H9 (cell line): ENCODE data around the gene SOX13. TPM values are rescaled to one million over a fixed set of nuclear protein-coding genes. Genes with fewer than 3 reads are reported as not detected.

Experiments used
- DNase-seq: peaks from one replicate; pipeline ENCODE4 v3.0.0-alpha.2; 2017
- H2AFZ ChIP-seq: one replicate; pipeline ENCODE4 v1.6.1; 2013; ENCODE audit warnings: mild to moderate bottlenecking, low read length, control low read depth, moderate library complexity
- H2AK5ac ChIP-seq: 2 replicates; pipeline ENCODE4 v1.6.1; 2013; ENCODE audit warnings: low read length, control low read depth, mixed read lengths; ENCODE audit not compliant: insufficient read length
- H2BK120ac ChIP-seq: one replicate; pipeline ENCODE4 v1.6.1; 2013; ENCODE audit warnings: low read depth, mild to moderate bottlenecking, low read length, control low read depth, inconsistent platforms; ENCODE audit not compliant: poor library complexity, severe bottlenecking
- H2BK12ac ChIP-seq: 2 replicates; pipeline ENCODE4 v1.6.1; 2013; ENCODE audit warnings: low read length, control low read depth, mixed read lengths, low read depth; ENCODE audit not compliant: insufficient read length
- H2BK15ac ChIP-seq: 2 replicates; pipeline ENCODE4 v1.6.1; 2013; ENCODE audit warnings: low read depth, low read length, control low read depth
- H2BK20ac ChIP-seq: one replicate; pipeline ENCODE4 v1.6.1; 2013; ENCODE audit warnings: low read depth, mild to moderate bottlenecking, low read length, control low read depth, inconsistent platforms; ENCODE audit not compliant: poor library complexity, severe bottlenecking
- H2BK5ac ChIP-seq: 2 replicates; pipeline ENCODE4 v1.6.1; 2013; ENCODE audit warnings: low read length, control low read depth, mixed read lengths; ENCODE audit not compliant: insufficient read length
- H3K14ac ChIP-seq: 2 replicates; pipeline ENCODE4 v1.6.1; 2013; ENCODE audit warnings: low read length, control low read depth; ENCODE audit not compliant: insufficient read depth
- H3K18ac ChIP-seq: 2 replicates; pipeline ENCODE4 v1.6.1; 2013; ENCODE audit warnings: low read depth, mild to moderate bottlenecking, mixed read lengths, low read length, control low read depth; ENCODE audit not compliant: insufficient read length
- H3K23ac ChIP-seq: 2 replicates; pipeline ENCODE4 v1.6.1; 2013; ENCODE audit warnings: low read length, control low read depth, mixed read lengths, low read depth; ENCODE audit not compliant: insufficient read length
- H3K23me2 ChIP-seq: 2 replicates; pipeline ENCODE4 v1.6.1; 2013; ENCODE audit warnings: low read depth, mild to moderate bottlenecking, mixed read lengths, low read length, control low read depth; ENCODE audit not compliant: insufficient read length, poor library complexity, severe bottlenecking
- H3K27ac ChIP-seq: 2 replicates; pipeline ENCODE4 v1.5.1; 2013; ENCODE audit warnings: low read length, control low read depth, mixed read lengths, low read depth; ENCODE audit not compliant: insufficient read length
- H3K27me3 ChIP-seq: 2 replicates; pipeline ENCODE4 v1.6.1; 2013; ENCODE audit warnings: low read length, control low read depth, inconsistent platforms; ENCODE audit not compliant: insufficient read depth
- H3K4ac ChIP-seq: 2 replicates; pipeline ENCODE4 v1.6.1; 2013; ENCODE audit warnings: low read depth, mild to moderate bottlenecking, control low read depth, inconsistent platforms, low read length, moderate library complexity
- H3K4me1 ChIP-seq: 2 replicates; pipeline ENCODE4 v1.6.1; 2013; ENCODE audit warnings: low read length, control low read depth, inconsistent platforms; ENCODE audit not compliant: insufficient read depth
- H3K4me2 ChIP-seq: 2 replicates; pipeline ENCODE4 v1.6.1; 2013; ENCODE audit warnings: low read length, control low read depth, mixed read lengths; ENCODE audit not compliant: insufficient read length, insufficient read depth
- H3K56ac ChIP-seq: 2 replicates; pipeline ENCODE4 v1.6.1; 2013; ENCODE audit warnings: low read depth, mild to moderate bottlenecking, mixed read lengths, low read length, control low read depth; ENCODE audit not compliant: insufficient read length
- H3K79me1 ChIP-seq: 2 replicates; pipeline ENCODE4 v1.6.1; 2013; ENCODE audit warnings: low read depth, mild to moderate bottlenecking, moderate library complexity, low read length, control low read depth, inconsistent platforms; ENCODE audit not compliant: insufficient read depth, poor library complexity, severe bottlenecking
- H3K79me2 ChIP-seq: 2 replicates; pipeline ENCODE4 v1.6.1; 2013; ENCODE audit warnings: low read length, control low read depth, inconsistent platforms; ENCODE audit not compliant: insufficient read depth
- H3K9ac ChIP-seq: 2 replicates; pipeline ENCODE4 v1.6.1; 2013; ENCODE audit warnings: low read length, control low read depth, mixed read lengths; ENCODE audit not compliant: insufficient read length; ENCODE audit errors: extremely low read depth
- H3K9me3 ChIP-seq: one replicate; pipeline ENCODE4 v1.6.1; 2013; ENCODE audit warnings: low read depth, low read length, inconsistent platforms; ENCODE audit not compliant: control insufficient read depth
- H3T11ph ChIP-seq: one replicate; pipeline ENCODE4 v1.6.1; 2013; ENCODE audit warnings: mild to moderate bottlenecking, low read length, control low read depth, inconsistent platforms
- H4K20me1 ChIP-seq: one replicate; pipeline ENCODE4 v1.6.1; 2013; ENCODE audit not compliant: control insufficient read depth, insufficient read length, insufficient read depth
- H4K5ac ChIP-seq: 2 replicates; pipeline ENCODE4 v1.6.1; 2013; ENCODE audit warnings: low read depth, mild to moderate bottlenecking, mixed read lengths, low read length, control low read depth; ENCODE audit not compliant: insufficient read length
- H4K8ac ChIP-seq: replicated peaks from 2 replicates; pipeline ENCODE4 v1.6.1; 2013; ENCODE audit warnings: low read length, control low read depth, mixed read lengths, low read depth; ENCODE audit not compliant: insufficient read length
- H4K91ac ChIP-seq: 2 replicates; pipeline ENCODE4 v1.6.1; 2013; ENCODE audit warnings: low read depth, mild to moderate bottlenecking, moderate library complexity, mixed read lengths, low read length, control low read depth; ENCODE audit not compliant: insufficient read length
- H3K27ac Mint-ChIP-seq, 3 experiments: 2 replicates in 2 of 3; 3 replicates in 1 of 3; pipeline ENCODE4 v1.8.0; 2020 to 2021; ENCODE audit warnings: mixed read lengths in 3 of 3, mild to moderate bottlenecking in 1 of 3, moderate library complexity in 1 of 3
- H3K27me3 Mint-ChIP-seq: 2 replicates; pipeline ENCODE4 v1.8.0; 2021; ENCODE audit warnings: low read depth, mild to moderate bottlenecking, moderate library complexity, mixed read lengths
- H3K36me3 Mint-ChIP-seq, 3 experiments: 2 replicates in 2 of 3; 3 replicates in 1 of 3; pipeline ENCODE4 v1.8.0; 2020 to 2021; ENCODE audit warnings: low read depth in 3 of 3, mixed read lengths in 3 of 3; ENCODE audit not compliant: insufficient read depth in 1 of 3
- H3K4me1 Mint-ChIP-seq, 2 experiments: 2 replicates each; pipeline ENCODE4 v1.8.0; 2020; ENCODE audit warnings: mixed read lengths in 2 of 2
- H3K4me3 Mint-ChIP-seq, 2 experiments: 2 replicates in 1 of 2; 3 replicates in 1 of 2; pipeline ENCODE4 v1.8.0; 2020 to 2021; ENCODE audit warnings: mild to moderate bottlenecking in 2 of 2, mixed read lengths in 2 of 2, moderate library complexity in 1 of 2
- H3K9me3 Mint-ChIP-seq, 2 experiments: 2 replicates in 1 of 2; 3 replicates in 1 of 2; pipeline ENCODE4 v1.8.0; 2020; ENCODE audit warnings: mild to moderate bottlenecking in 2 of 2, mixed read lengths in 2 of 2, moderate library complexity in 1 of 2
- CTCF ChIP-seq: fragments of 200-600 bp; sonication (generic); conservative IDR thresholded peaks from 3 replicates; pipeline ENCODE4 v1.8.0; 2021; ENCODE audit warnings: antibody characterized with exemption, mild to moderate bottlenecking
- WGBS: extraction: QIAGEN DNeasy Blood & Tissue Kit; methylation state at CpG from one replicate; pipeline ENCODE4 v1.1.7; 2013; ENCODE audit warnings: missing lambda C conversion rate, low lambda C conversion rate, mixed read lengths; ENCODE audit not compliant: insufficient read length; ENCODE audit errors: extremely low coverage; 5-methylcytosine and 5-hydroxymethylcytosine counted together
- total RNA-seq: library from RNA; stranded (reverse); gene quantifications from 2 replicates; pipeline ENCODE4 v1.2.1, GENCODE V29; 2021

SOX13 gene
- total RNA-seq, 1 experiment from 2014 or later, result 120 TPM

- Histone ChIP-seq H2BK12ac (no peak overlapping the region), H2BK15ac (no peak overlapping the region), H3K4me2 (no peak overlapping the region), H4K5ac (no peak overlapping the region), H3K14ac (no peak overlapping the region), H4K91ac (no peak overlapping the region), H2BK120ac (no peak overlapping the region), H3K56ac (no peak overlapping the region), H3K9ac (no peak overlapping the region), H3K23ac (no peak overlapping the region), H2AFZ (no peak overlapping the region), H3K79me2 (peaks cover 74% of the 10 kb centered on the region), H3K4me1 (peaks cover 40% of the 10 kb centered on the region), H4K20me1 (peaks cover 4% of the 10 kb centered on the region), H2BK5ac (no peak overlapping the region), H2AK5ac (no peak overlapping the region), H3T11ph (no peak overlapping the region), H3K9me3 (no peaks in the 10 kb centered on the region), H3K79me1 (no peaks in the 10 kb centered on the region), H2BK20ac (no peak overlapping the region), H3K27ac (no peak overlapping the region), H3K27me3 (no peaks in the 10 kb centered on the region), H3K18ac (no peak overlapping the region), H3K23me2 (no peaks in the 10 kb centered on the region), H4K8ac (no peak overlapping the region), H3K4ac (no peak overlapping the region)
- peaks cover 5 to 9% (median 8%) of the 10 kb centered on the region in 3 experiments; a peak in 6 of 7 replicates for H3K36me3 Mint-ChIP-seq
- peak overlapping the region in 1 of 3 experiments; percentile 34; a peak in 1 of 7 replicates for H3K27ac Mint-ChIP-seq
- no peaks in the 10 kb centered on the region for H3K9me3 Mint-ChIP-seq
- WGBS, result no CpG with 5 or more reads among the region's 8 CpGs
- no peak for DNase-seq
- H3K4me1 Mint-ChIP-seq, result peaks cover 85 to 93% of the 10 kb centered on the region in 2 experiments
- no peak for TF ChIP-seq CTCF
- no peaks in the 10 kb centered on the region; the same call in 1 of the 2 replicates for H3K27me3 Mint-ChIP-seq
- H3K4me3 Mint-ChIP-seq, result no peak overlapping the region; a peak in 1 of 5 replicates
Measured at GRCh38 chr1:204087181-204087892, 14.4 kb downstream of the SOX13 start.
